Activated T-cell treated with anti-CD3 and anti-CD28 coated beads, Interleukin-2, amount 50 U/mL, for 48 hours (primary cell): ENCODE results near the gene NUSAP1.
"Not testable (repeated sequence)": the region's sequence is repeated elsewhere in the genome, so short reads cannot be mapped to it uniquely, and the experiment has no call there.

Experiments
- DNase-seq, 2 experiments: peaks; one replicate each; pipeline ENCODE4 v3.0.0-alpha.2; 2020

Gene NUSAP1

DNA sequence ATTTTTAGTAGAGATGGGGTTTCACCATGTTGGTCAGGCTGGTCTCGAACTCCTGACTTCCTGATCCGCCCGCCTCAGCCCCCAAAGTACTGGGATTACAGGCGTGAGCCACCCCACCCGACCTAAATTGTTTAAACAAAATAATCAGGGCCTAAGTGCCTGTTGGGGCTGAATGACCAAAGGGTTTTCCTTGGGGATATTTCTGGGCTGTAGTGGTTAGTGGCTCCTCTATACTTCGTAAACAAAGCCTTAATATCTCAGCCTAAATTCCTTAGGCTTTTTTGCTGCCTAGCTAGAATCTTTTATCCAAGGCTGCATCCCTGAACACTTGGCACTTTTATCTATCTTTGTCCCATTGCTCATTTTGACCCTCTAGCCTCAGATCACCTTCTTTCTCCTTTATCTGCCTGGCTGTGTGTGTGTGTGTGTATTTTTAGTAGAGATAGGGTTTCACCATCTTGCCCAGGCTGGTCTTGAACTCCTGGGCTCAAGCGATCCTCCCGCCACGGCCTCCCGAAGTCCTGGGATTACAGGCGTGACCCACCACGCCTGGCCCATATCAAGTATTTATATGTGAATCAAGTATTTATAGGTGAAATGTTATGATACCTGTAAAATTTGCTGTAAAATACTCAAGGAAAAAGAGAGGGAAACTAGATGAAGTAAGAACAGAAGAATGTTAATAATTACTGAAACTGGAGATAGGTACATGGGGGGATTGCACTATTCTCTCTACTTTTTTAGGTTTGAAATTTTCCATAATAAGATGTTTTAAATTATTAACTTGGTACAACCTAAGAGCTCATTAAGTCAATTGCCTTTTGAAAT lies 1.8 kb downstream of the NUSAP1 start:
- no peak for DNase-seq

DNA sequence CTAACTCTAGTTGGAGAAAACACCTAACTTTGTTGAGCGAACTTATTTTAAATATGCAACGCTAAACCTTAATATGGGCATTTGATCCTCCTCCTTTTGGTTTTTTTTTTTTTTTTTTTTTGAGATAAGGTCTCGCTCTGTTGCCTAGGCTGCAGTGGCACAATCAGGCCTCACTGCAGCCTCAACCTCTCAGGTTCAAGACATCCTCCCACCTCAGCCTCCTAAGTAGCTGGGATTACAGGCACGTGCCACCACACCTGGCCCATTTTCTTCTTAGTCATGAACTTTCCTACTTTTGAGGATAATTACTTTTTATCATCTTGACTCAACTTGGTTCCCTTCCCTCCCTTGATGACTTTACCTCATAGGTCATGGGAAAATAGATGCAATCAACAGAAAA lies 3.9 kb downstream of the NUSAP1 start:
- DNase-seq: no peak

GRCh38 chr15:41337047-41337446 lies 4.4 kb downstream of the NUSAP1 start:
- no peak for DNase-seq

GRCh38 chr15:41337631-41338522 lies 5.2 kb downstream of the NUSAP1 start:
- DNase-seq: no peak

DNA sequence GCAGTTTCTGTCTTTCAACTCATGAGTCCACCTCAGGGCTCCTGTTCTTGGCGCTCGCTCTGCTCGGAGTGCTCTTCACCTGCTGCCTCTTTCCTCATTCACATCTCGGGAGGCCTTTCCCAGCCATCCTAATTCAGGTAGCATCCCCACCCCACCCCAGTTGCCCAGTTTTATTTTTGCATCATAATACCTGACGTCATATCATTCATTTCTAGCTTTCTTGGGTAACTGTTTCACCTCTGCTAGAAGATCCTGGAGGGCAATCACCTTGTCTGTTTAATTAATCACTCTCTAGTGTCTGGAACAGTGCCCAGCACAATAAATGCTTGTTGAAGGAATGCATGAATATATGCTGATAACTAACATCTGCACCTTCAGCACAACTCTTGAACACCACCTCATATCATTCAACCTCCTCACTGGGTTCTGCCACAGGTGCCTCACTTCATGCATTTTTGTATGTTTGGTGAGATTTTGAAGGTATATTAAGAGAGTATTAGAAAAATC lies 7.6 kb downstream of the NUSAP1 start:
- no peak for DNase-seq

- no peak for DNase-seq
Observed at GRCh38 chr15:41341519-41341918, 8.8 kb downstream of the NUSAP1 start.

DNA sequence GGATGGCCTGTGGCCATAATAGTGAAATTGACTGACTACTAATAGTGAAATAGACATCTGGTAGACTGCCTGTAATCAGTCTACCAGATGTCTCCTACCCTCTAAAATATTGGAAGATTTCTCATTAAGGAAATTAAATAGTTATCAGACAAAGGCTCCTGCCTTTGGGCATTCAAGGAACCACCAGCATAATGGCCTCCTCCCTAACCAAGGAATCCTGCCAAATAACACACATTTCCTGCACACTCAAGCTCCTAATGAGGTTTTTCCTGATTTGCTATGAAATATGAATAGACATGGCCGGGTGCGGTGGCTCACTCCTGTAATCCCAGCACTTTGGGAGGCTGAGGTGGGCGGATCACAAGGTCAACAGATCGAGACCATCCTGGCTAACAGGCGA lies 14.6 kb downstream of the NUSAP1 start:
- DNase-seq: no peak

GRCh38 chr15:41350057-41350717 lies 17.5 kb downstream of the NUSAP1 start:
- DNase-seq: no peak

DNA sequence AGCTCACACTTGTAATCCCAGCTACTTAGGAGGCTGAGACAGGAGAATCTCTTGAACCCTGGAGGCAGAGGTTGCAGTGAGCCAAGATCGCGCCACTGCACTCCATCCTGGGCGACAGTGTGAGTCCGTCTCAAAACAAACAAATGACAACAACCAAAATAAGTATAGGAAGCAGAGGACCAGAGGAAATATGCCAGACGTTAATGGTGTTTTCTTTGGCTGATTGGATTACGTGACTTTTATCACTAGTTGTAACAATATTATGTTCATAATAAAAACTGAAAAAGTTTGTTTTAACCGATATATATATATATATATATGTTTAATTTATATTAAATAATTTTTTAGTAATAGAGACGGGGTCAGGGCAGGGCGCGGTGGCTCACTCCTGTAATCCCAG lies 21.7 kb downstream of the NUSAP1 start:
- DNase-seq: no peak

DNA sequence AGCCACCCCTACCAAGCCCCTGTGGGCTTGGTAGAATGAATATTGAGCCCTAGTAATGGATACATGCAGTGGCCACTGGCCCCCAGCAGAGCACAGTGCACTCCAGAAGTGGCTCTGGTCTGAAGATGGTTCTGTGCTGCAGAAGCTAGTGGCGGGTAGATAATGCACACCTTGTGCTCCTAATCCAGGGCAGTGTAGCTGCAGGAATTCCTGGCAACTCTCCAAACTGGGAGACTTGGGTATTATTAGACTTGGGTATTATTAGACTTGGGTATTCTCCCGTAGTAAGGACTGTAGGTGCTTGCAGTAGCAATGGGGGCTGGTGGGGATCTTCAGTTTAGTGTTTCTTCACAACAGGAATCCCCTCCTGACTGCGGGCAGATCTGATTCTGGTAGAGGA lies 34.7 kb downstream of the NUSAP1 start:
- DNase-seq: no peak

DNA sequence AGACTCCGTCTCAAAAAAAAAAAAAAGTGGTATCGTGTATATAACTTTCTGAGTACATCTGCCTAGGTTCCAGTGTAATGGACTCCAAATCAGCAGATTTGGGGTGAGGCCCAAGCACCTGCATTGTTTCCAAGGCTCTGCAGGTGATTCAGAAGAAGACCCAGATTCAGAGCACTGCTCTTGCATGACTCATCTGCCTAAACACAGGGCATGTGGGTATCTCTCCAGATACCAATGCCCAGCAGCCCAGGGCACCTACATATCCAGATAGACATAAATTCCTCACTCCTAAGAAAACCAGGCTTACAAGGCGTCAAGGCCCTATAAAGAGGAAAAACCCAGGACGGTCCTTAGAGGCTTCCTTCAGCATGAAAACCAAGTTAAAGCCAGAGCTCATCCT lies 45.3 kb downstream of the NUSAP1 start:
- DNase-seq: no peak

- not testable (repeated sequence) for DNase-seq
Observed at GRCh38 chr15:41383974-41384749, 51.5 kb downstream of the NUSAP1 start.

- DNase-seq: no peak
Observed at GRCh38 chr15:41387646-41388045, 55.0 kb downstream of the NUSAP1 start.

DNA sequence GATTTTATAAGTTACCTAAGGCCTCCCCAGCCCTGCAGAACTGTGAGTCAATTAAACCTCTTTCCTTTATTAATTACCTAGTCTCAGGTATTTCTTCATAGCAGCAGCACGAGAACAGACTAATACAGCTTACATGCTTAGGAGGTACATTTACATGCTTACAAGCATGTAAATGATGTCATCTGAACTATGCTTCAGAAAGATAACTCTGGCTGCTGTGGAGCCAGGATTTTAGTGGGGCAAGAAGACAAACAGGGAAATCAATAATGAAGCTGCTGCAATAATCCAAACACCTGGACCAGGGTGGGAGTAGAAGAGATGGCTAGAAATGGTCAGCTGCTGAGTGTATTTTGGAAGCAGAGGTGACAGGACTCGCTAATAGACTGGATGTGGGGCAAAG lies 60.0 kb downstream of the NUSAP1 start:
- no peak for DNase-seq

DNA sequence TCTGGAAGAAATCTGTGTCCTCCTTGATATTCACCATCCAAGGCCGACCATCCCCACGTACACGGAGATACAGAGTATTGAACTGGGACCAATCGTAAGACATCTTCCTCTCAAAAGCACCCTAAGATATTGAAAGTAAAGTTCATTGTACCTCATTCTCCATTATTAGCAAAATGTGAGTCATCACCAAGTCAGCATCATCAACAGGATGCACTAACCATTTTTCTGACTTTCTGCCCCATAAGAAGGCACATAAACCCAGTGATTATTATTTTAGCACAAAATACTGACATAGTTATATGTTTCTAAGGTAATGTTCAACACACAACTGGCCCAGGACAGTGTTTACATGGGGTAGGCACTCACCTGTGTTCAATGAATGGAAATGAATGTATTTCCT lies 62.2 kb downstream of the NUSAP1 start:
- DNase-seq: no peak

- DNase-seq: no peak
Observed at GRCh38 chr15:41396111-41396510, 63.4 kb downstream of the NUSAP1 start.

DNA sequence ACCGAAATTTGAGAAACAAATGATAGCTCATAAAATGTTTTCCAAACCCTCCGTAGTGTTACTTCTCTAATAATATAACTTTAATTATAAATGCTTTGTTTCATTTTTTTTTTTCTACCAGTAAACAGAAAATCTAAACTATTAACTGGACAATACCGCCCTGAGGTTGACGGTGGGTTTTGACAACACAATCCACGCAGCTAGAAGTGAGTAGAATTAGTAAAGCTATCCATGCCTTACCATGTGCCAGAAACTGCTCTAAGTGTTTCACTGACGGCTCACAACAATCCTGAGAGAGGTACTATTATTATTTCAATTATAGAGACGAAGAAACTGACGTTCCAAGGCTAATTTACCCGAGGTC lies 69.2 kb downstream of the NUSAP1 start:
- no peak for DNase-seq

- no peak for DNase-seq
Observed at GRCh38 chr15:41407341-41407740, 74.7 kb downstream of the NUSAP1 start.

GRCh38 chr15:41408234-41408641 lies 75.6 kb downstream of the NUSAP1 start:
- no peak for DNase-seq

DNA sequence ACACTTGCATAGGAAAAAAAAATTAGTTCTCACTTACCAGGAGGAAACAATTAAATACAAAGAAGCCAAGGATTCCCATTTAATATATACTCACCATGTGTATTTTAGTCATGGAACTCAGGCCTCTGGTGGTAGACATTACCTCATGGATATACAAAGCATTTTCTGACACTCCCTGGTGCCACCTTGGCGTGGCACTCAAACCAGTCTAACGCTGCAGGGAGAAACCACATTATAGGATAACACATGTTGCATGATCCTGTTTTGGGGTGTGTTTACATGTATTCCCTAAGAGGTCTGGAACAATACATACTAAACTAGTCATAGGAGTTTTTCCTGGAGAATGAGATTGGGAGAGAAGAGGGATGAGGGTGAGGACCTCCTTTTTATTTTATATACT lies 78.3 kb downstream of the NUSAP1 start:
- no peak for DNase-seq

DNA sequence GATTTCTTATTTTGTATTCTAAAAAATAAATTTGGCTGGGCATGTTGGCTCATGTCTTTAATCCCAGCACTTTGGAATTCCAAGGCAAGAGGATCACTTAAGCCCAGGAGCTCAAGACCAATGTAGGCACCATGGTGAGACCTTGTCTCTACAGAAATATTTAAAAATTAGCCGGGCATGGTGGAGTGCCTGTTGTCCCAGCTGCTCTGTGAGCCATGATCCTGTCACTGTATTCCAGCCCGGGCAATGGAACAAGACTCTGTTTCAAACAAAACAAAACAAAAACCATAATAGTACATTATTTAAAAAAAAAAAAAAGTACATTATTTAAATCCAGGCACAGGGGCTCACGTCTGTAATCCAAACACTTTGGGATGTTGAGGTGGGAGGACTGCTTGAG lies 78.8 kb downstream of the NUSAP1 start:
- no peak for DNase-seq

- peak in 1 of 2 experiments; percentile 30 for DNase-seq
Observed at GRCh38 chr15:41416128-41416741, 83.6 kb downstream of the NUSAP1 start.
